HT-29 (cell line): ENCODE measurements around the gene TOB1. TPM values are rescaled to one million over a fixed set of nuclear protein-coding genes. Genes with fewer than 3 reads are reported as not detected.

Experiments
- DNase-seq: peaks from one replicate; pipeline ENCODE4 v3.0.0-alpha.2; 2015; ENCODE audit warnings: low spot score
- total RNA-seq: library from RNA; depleted of rRNA; stranded (reverse); fragments of >200 nt; shearing (Covaris generic); gene quantifications from 2 replicates; pipeline ENCODE4 v1.2.3, GENCODE V29; 2014; rRNA removed

The TOB1 gene
- total RNA-seq, 1 experiment from 2014 or later: 33.8 TPM

DNA sequence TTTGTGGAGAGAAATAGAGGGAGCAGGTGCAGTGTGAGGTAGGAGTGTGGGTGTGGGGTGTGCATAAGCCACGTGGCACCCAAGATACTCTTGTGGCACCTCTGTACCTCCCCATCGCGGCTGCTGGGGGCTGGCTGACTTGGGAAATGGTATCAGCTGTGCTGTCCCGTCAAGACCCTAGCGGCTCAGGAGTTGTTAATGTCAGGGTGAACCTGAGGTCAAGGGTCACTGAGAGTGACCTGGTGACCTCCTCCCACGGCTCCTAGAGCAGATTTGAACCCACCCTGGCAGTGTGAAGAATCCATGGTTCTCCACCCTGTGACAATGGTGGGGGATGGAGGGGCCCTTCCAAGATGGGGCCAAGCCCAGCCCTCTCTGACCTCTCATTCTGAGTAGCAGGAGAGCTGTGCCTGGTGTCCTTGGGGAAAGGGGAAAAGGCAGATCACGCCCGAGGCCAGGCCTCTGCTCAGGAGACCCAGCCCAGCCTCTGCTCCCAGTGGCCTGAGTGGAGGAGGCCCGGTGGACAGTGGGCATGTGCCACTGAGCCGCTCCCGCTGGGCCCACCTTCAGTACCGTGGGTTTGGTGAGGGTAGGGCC, 33.8 kb downstream of the TOB1 start:
- no peak for DNase-seq

DNA sequence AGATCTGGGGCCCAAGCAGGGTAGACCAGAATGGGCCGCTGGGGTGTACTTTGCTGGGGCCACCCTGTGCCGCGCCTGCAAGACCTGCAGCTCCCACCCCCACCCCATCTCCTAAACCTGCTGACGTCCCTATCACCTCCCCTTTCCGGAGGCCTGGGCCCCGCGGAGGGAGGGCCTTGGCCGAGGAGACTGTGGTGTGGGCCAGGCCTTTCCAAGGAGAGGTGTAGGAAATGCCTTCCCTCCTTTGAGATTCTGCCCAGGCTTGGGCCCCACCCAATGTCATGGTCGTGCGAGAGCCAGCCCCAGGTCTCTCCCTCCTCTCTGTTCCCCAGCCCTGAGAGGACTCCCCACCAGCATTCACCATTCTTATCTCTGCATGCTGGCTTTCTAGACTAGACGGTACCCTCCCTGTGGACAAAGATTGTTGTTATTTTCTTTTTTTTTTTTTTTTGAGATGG, 34.7 kb downstream of the TOB1 start:
- DNase-seq: no peak

DNA sequence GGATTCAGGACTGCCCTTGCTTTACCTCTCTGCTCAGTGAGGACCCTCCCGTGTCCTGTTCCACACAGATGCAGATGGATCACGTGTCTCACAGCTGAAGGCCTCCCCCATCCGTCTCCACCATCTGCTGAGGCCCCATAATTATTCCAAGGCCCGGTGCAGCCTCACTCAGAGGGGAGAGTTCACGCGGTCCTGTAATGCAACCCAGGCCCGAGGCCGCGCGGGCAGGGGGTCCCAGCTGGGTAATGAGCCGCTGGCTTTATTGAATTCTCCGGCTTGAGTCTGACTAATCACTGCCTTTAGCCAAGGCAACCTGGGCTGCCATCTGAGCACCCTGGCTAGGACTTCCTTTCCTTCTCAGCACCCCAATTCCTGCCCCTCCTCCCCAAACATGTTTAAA, 35.2 kb downstream of the TOB1 start:
- DNase-seq: no peak

DNA sequence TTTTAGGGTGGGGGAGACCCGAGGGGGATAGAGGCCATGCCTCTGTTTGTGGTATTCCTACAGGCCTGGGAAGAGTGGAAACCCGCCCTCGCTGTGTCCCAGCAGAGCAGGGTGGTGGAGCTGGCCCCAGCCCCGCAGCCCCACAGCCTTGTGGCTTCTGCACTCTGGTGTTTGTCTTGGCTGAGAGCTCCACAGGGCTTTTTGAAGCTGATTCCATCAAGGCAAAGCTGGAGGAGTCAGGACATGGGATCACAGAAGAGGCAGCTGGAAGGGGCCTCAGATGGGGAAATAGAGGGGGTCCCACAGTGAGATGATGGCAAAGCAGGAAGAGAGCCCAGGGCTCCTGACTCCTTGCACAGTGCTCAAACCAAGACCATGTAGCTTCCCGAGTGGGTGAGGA, 35.8 kb downstream of the TOB1 start:
- no peak for DNase-seq

DNA sequence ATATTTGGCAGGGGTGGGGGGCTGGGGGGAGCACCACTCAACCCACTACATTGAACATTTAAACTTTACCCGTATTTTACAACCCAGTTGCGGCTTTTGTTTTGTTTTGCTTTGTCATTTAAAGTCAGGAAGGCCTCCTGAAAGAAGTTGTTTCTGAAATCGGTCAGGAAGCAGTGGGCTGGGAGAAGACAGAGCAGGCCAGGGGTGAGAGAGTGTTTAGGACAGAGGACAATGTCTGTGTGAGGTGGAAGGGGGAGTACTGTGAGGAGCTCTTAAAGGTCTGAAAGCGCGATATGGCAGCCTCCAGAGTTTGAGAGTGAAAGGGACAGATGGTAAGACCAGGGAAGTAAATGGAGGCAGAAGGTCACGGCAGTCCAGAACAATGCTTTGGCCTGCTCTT, 36.8 kb downstream of the TOB1 start:
- no peak for DNase-seq

DNA sequence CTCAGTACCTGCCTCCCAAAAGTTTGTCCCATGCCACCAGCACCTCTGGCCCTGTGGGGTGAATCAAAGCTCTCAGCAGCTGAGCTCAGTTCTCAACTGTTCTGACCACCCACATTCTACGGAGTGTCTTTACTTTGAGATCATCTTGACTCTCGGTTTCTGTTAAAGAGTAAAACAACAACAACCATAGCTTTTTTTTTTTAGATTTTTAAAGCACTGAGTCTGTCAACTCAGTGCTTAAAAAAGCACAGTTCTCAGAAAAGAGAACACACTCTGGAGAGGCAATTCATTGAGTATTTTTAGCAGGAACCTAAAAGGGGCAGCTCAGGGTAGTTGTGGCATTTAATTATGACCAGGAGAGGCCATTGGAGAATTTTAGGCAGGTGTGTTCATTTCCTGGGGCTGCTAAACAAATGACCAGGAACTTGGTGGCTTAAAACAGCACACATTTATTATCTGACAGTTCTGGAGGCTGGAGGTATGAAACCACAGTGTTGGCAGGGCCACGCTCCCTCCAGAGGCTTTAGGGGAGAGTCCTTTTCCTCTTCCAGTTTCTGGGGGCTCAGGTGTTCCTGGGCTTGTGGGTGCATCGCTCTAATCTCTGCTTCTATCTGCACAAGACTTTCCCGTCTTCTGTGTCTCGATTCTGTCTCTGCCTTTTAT, 37.5 kb downstream of the TOB1 start:
- no peak for DNase-seq

DNA sequence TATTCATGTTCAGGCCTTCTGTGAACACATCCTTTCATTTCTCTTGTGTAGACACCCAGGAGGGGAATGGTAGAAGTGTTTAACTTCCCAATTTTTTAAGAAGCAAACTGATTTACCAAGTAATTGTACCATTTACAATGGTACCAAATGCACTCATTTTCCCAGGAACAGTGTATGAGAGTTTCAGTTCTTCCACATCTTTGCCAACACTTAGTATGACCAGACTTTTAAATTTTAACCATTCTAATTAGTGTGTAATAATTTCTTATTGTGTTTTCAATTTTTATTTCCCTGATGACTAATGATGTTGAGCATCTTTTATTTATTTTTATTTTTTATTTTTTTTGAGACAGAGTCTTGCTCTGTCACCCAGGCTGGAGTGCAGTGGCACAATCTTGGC, 41.0 kb downstream of the TOB1 start:
- DNase-seq: no peak

DNA sequence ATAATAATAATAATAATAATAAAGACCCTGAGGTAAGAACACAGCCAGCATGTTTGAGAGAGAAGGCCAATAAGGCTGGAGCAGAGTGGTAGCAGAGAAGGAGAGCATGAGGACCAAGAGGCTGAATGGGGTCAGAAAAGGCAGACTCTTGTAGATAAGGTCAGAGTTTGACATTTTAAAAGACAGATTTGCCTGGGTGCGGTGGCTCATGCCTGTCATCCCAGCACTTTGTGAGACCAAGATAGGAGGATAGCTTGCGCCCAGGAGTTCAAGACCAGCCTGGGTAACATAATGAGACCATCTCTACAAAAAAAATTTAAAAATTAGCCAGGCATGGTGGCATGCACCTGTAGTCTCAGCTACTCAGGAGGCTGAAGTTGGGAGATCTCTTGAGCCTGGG, 41.7 kb downstream of the TOB1 start:
- DNase-seq: no peak

DNA sequence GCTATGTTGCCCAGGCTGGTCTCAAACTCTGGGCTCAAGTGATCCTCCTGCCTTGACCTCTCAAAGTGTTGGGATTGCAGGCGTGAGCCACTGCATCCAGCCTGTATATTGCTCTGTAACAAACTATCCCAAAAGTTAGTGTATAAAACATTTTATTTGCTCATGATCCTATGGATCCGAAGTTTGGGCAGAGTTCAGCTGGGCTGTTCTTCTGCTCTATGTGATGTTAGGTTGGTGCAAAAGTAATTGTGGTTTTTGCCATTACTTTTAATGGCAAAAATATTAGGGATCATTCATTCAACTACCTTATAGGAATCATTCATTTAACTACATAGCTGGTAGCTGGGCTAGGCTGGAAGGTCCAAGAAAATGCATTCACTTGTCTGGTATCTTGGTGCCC, 43.6 kb downstream of the TOB1 start:
- DNase-seq: no peak

DNA sequence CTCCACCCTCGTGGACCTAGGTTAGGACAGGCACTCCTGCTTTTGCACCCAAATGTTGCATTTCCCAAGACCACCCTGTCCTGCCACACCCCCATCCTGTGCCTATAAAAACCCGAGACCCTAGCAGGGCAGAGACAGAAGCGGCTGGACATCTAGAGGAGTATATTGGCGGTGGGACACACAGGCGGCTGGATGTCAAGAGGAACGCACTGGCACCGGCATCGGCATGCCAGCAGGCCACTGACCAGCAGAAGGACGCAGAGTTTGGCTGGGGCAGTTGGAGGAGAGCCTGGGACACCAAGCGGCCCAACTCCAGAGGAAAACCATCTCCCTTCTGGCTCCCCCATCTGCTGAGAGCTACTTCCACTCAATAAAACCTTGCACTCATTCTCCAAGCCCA, 45.5 kb downstream of the TOB1 start:
- no peak for DNase-seq

DNA sequence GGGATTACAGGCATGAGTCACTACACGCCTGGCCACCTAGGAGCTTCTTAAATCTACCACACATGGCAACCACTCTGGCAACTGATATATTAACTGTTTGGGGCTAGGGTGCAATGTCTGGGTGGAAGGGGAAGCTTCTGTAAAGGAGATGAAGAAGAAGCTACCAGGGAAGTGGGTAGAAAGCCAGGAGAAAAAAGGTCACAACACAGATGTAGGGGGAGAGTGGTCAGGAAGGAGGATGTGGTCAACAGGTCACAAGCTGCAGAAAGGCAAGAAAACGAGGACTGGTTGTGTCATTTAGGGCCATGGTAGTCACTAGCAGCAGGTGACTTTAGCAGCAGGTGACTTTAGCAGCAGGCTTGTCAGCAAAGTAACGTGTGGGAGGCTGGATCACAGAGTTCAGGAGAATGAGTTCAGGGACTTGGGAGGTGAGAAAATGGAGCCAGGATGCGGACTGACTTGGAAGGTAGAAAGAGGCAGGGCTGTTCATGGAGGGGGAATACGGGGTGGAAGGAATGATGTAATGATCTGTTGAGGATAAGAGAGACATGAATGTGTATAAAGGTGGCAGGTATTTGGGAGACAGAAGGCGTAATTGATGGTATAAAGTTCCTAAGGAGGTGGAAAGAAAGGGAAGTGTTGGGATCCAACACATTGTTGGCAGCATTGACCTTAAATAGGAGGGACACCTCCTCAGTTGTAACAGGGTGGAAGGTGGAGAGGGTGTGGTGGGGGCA, 47.1 kb downstream of the TOB1 start:
- DNase-seq: no peak

DNA sequence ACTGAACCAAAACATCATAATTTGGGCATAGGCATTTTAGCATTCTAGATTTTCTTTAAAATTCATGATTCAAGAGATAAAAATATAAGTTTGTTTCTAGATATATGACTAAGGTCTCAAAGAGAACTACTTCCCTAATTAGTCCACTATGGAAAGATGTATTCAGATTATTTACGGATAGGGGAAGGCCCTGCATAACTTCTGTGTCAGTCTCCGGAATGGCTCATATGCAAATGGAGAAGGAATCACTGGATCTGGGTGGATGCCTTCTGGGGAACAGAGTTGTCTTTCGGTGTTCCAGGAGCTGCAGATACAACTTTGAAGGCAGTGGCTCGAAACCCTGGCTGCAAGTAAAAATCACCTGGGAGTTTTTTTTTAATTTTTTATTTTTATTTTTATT, 47.9 kb downstream of the TOB1 start:
- DNase-seq: no peak

DNA sequence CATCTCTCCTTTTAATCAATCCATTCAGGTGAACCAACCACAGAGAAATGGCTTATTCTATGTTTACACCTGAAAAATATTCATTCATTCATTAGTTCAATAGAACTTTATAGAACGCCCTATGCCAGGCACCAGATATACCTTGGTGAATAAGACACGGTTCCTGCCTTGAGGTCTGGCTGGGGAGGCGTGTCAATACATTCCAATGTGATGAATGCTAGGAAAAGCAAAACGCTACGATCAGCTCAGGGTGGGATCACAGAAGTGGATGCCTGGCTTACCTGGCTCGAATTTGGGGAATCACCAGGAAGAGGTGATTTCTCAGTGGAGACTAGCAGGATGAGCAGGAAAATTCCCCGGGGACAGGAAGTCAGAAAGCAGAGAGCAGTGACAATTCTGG, 48.3 kb downstream of the TOB1 start:
- no peak for DNase-seq

DNA sequence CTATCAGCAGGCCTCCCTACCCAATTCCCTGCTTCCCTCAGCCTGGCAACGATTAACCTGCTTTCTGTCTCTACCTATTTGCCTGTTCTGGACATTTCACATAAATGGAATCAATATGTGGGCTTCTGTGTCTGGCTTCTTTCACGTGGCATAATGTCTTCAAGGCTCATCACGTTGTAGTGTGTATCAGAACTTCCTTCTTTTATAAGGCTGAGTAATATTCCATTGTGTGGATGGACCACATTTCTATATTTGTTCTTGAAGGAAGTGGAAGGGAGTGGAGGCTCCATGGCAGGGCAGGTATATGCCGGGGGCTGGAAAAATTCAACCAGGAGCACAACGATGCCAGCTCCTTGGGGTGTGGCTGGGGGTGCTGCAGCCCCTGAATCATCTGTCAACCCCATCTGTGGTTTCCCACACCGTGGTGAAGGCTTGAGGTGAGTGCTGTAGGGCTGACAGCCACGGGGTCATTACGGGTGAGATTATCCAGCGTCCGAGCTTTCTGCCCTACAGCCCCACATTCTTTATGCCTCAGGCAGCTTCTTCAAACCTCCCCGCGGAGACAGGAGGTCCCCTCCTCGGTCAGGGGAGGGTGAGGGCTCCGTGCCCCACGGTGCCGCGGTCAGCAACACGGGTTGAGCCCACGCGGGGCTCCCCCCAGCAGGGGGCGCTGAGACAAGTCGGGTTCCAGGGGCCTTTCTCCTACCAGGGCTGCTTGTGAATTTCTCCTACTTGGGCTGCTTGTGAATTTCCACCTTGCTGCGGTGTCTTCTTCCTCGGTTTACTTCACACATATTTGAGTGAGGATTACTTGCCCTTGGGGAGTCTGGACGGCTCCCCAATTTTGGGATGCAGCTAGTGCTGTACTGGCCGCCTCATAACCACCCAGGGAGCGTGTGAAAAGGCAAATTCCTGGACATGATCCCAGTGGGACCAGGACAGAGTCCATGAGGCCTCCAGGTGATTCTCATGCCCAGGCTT, 49.1 kb downstream of the TOB1 start:
- no peak for DNase-seq

DNA sequence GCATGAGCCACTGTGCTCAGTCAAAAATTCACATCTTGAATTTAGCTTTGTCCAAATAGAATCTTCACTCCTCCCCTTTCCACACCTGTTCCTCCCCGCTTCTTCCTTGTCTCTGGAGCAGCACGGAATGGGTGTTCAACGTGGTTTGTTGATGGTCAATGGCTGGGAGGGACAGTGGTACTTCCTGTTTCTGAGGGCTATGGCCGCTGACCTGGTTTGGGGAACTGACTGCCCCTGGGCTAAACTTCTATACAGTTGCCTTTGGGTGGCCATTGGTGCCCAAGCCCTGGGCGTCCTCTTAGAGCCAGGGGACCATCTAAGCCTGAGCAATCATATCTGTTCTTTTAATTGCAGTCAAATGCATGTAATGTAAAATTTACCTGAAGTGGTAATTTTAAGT, 49.9 kb downstream of the TOB1 start:
- DNase-seq: no peak

DNA sequence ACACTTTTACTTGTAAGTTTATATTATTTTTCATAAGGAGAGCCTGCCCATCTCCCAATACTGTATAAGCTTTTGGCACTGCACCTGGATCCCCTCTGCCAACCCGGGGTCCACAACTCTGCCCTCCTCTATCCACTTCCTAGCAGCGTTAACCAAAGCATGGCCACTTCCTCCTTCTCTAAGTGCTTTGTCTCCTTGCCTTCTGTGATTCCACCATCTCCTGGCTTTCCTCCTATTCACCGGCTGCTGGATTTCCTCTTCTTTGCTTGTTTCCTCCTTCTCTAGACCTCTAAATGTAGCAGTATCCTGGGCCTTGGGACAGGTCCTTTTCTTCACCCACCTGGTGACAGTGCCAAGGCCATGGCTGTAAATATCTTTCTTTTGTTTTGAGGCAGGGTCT, 50.8 kb downstream of the TOB1 start:
- DNase-seq: no peak

DNA sequence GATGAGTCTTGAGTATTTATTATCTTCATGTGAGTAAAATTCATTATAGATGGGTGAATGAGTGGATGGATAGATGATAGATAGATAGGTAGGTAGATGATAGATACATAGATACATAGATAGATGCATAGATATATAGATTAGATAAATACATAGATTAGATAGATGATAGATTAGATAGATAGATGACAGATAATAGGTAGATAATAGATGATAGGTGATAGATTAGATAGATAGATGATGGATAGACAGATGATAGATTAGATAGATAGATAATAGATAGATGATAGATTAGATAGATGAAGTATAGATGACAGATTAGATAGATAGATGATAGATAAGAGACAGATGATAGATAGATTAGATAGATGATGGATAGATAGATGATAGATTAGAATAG, 52.6 kb downstream of the TOB1 start:
- no peak for DNase-seq

Other genes starting within 250 kb of the TOB1 start
- gene ABCC3, start 231.5 kb downstream of the TOB1 start, total RNA-seq: 286 and 313 TPM in 2 replicates
- gene ANKRD40, start 158.4 kb downstream of the TOB1 start, total RNA-seq: 14.0 and 14.2 TPM in 2 replicates
- 50.4 and 58.9 TPM in 2 replicates for gene LUC7L3, start 146.8 kb downstream of the TOB1 start, total RNA-seq
- 0.99 and 1.1 TPM in 2 replicates for gene ANKRD40CL, start 98.8 kb downstream of the TOB1 start, total RNA-seq
- 0.05 TPM in 1 of 2 replicates, not detected in the other for gene WFIKKN2, start 30.8 kb downstream of the TOB1 start, total RNA-seq